SK-N-SH treated with all-trans-retinoic acid at 6 μM for 48 hours (cell line): ENCODE results near the gene AP1S1.

Experiments used
- ATAC-seq: fragments of 200-7000 bp; cut with Tn5 transposase; 3 replicates; pipeline ENCODE4 v1.9.1; 2020; ENCODE audit warnings: mild to moderate bottlenecking, moderate library complexity
- ARNTL ChIP-seq: fragments of 450-650 bp; formaldehyde crosslinking; IDR thresholded peaks from 2 replicates; pipeline ENCODE4 v1.5.0; 2020; ENCODE audit warnings: low read depth, mild to moderate bottlenecking, moderate library complexity, borderline replicate concordance
- CSDC2 ChIP-seq: fragments of 250-450 bp; sonication (Bioruptor Pico); IDR thresholded peaks from 2 replicates; pipeline ENCODE4 v1.5.0; 2020; ENCODE audit warnings: mild to moderate bottlenecking, moderate library complexity
- ESRRG ChIP-seq: fragments of 250-450 bp; sonication (Bioruptor Pico); IDR thresholded peaks from 2 replicates; pipeline ENCODE4 v1.6.1; 2021; ENCODE audit warnings: mild to moderate bottlenecking
- GLIS3 ChIP-seq: fragments of 250-450 bp; sonication (Bioruptor Pico); IDR thresholded peaks from 2 replicates; pipeline ENCODE4 v1.5.0; 2020; ENCODE audit warnings: mild to moderate bottlenecking, moderate library complexity
- ISL1 ChIP-seq: fragments of 250-450 bp; sonication (Bioruptor Pico); IDR thresholded peaks from 2 replicates; pipeline ENCODE4 v2.1.2; 2022; ENCODE audit warnings: mild to moderate bottlenecking, moderate library complexity
- OSR1 ChIP-seq: fragments of 250-450 bp; sonication (Bioruptor Pico); IDR thresholded peaks from 2 replicates; pipeline ENCODE4 v1.8.0; 2022; ENCODE audit warnings: moderate library complexity, mild to moderate bottlenecking, inconsistent platforms
- PATZ1 ChIP-seq: fragments of 250-450 bp; sonication (Bioruptor Pico); IDR thresholded peaks from 2 replicates; pipeline ENCODE4 v1.8.0; 2020; ENCODE audit warnings: mild to moderate bottlenecking, moderate library complexity, borderline replicate concordance
- POU6F1 ChIP-seq: fragments of 250-450 bp; sonication (Bioruptor Pico); IDR thresholded peaks from 2 replicates; pipeline ENCODE4 v1.8.0; 2021; ENCODE audit warnings: low read depth, mild to moderate bottlenecking, moderate library complexity, borderline replicate concordance
- PPARA ChIP-seq: fragments of 250-450 bp; sonication (Bioruptor Pico); IDR thresholded peaks from 2 replicates; pipeline ENCODE4 v1.5.0; 2020; ENCODE audit warnings: mild to moderate bottlenecking, borderline replicate concordance
- SNAI2 ChIP-seq: fragments of 250-450 bp; sonication (Bioruptor Pico); IDR thresholded peaks from 2 replicates; pipeline ENCODE4 v1.5.0; 2020; ENCODE audit warnings: mild to moderate bottlenecking, moderate library complexity
- TCF4 ChIP-seq: fragments of 250-450 bp; sonication (Bioruptor Pico); IDR thresholded peaks from 2 replicates; pipeline ENCODE4 v1.8.0; 2021; ENCODE audit warnings: mild to moderate bottlenecking, moderate library complexity, borderline replicate concordance
- TOX ChIP-seq: fragments of 250-450 bp; sonication (Bioruptor Pico); IDR thresholded peaks from 2 replicates; pipeline ENCODE4 v1.8.0; 2021; ENCODE audit warnings: mild to moderate bottlenecking, moderate library complexity, borderline replicate concordance
- ZC3H10 ChIP-seq: fragments of 250-450 bp; sonication (Bioruptor Pico); IDR thresholded peaks from 2 replicates; pipeline ENCODE4 v1.5.1; 2021; ENCODE audit warnings: mild to moderate bottlenecking, moderate library complexity
- ZFP3 ChIP-seq: fragments of 250-450 bp; sonication (Bioruptor Pico); IDR thresholded peaks from 2 replicates; pipeline ENCODE4 v1.5.0; 2020; ENCODE audit warnings: mild to moderate bottlenecking, moderate library complexity
- ZFP30 ChIP-seq: fragments of 450-650 bp; formaldehyde crosslinking; IDR thresholded peaks from 2 replicates; pipeline ENCODE4 v1.5.0; 2022; ENCODE audit warnings: mild to moderate bottlenecking, moderate library complexity
- ZNF565 ChIP-seq: fragments of 450-650 bp; formaldehyde crosslinking; conservative IDR thresholded peaks from 2 replicates; pipeline ENCODE4 v1.5.0; 2020; ENCODE audit warnings: low read depth, mild to moderate bottlenecking, moderate library complexity
- ZNF70 ChIP-seq: fragments of 450-650 bp; formaldehyde crosslinking; IDR thresholded peaks from 2 replicates; pipeline ENCODE4 v1.5.0; 2020; ENCODE audit warnings: mild to moderate bottlenecking, moderate library complexity
- ZNF8 ChIP-seq: fragments of 450-650 bp; formaldehyde crosslinking; IDR thresholded peaks from 2 replicates; pipeline ENCODE4 v1.5.0; 2020; ENCODE audit warnings: mild to moderate bottlenecking, moderate library complexity
- TF ChIP-seq, protein P1 (sequence below): fragments of 250-450 bp; sonication (Bioruptor Pico); IDR thresholded peaks from 2 replicates; pipeline ENCODE4 v1.5.0; 2020; ENCODE audit warnings: mild to moderate bottlenecking, moderate library complexity
- TF ChIP-seq, protein P2 (sequence below): fragments of 250-450 bp; sonication (Bioruptor Pico); IDR thresholded peaks from 2 replicates; pipeline ENCODE4 v1.5.1; 2020; ENCODE audit warnings: low read depth, mild to moderate bottlenecking, moderate library complexity

The AP1S1 gene

DNA sequence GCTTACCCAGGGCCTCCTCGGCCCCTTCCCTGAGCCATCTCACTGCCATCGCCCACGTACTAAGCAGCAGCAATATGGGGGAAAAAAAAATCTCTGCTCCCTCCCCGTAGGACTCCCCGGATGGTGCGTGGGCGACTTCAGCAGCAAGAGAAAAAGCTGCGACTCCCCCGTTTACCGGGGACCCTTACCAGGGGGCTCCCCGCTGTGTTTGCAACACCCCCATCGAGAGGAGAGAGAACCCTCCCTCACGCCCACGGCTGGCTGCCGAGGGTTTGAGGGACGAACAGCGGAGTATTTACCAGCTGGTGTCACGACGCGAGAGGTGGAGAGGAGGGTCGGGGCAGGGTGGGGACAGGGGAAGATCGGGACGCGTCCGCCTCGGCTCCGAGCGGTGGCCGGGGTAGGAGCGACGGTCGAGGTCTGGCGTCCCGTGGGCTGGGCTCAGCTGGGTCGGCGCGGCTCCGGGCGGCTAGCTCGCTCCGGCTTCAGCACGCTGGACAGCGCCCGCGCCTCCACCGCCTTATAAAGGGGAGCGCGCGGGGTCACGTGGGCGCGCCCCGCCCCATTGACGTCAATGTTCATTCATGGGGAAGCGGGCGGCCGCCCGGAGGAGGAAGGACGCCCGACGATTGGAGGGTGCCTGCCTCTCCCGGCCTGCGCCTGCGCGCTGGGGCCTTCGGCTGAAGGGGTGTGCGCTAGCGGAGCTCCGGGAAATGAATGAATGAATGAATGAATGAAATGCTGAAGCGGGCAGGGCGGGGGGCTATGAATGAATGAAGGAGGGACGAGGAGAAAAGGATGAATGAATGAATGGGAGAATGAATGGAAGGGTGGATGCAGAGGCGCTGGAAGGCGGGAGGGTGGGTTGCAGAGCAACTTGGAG is 11.0 kb downstream of the AP1S1 start, which contains the start of gene VGF (continued):
- TF ChIP-seq GLIS3 (CRISPR knock-in tag) = peak; percentile 92; the same call in 1 of the 2 replicates

DNA sequence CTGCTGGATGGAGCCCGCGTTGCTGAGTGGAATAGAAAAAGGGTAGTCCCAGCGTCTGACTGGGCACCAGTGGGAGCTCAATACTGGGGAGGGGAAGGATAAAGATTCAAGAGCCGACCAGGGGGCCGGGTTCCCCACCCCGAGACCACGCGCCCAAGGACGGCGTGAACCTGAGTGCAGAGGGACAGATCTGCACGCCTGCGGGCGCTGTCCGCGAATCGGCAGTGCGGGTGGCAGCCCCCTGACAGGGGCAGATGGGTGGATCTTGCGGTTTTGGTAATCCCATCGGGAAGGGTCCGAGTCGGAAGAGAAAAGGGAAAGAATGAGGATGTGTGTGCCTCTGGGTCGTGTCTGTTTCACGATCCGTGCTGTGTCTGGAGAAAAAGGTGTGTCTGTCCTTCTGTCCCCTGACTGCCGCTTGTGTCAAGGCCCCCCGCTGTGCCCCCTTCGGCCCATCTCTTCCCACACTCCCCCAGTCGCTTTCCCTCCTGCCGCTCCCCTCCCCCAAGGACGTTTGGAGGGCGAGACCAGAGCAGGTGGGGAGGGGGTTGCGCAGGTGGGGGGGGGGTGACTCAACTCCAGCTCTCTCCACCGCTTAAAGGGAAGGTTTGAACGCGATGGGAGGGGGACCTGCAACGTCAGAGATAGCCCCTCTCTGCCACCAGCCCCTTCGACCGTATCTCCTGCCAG is 11.8 kb downstream of the AP1S1 start:
- no peak for TF ChIP-seq ZNF8 (CRISPR knock-in tag)
- TF ChIP-seq ZNF565 (CRISPR knock-in tag) = no peak
- no peak; the same call in 1 of the 2 replicates for TF ChIP-seq GLIS3 (CRISPR knock-in tag)
- no peak for TF ChIP-seq ARNTL (CRISPR knock-in tag)
- TF ChIP-seq ISL1 (CRISPR knock-in tag) = no peak
- TF ChIP-seq, protein P1, sequence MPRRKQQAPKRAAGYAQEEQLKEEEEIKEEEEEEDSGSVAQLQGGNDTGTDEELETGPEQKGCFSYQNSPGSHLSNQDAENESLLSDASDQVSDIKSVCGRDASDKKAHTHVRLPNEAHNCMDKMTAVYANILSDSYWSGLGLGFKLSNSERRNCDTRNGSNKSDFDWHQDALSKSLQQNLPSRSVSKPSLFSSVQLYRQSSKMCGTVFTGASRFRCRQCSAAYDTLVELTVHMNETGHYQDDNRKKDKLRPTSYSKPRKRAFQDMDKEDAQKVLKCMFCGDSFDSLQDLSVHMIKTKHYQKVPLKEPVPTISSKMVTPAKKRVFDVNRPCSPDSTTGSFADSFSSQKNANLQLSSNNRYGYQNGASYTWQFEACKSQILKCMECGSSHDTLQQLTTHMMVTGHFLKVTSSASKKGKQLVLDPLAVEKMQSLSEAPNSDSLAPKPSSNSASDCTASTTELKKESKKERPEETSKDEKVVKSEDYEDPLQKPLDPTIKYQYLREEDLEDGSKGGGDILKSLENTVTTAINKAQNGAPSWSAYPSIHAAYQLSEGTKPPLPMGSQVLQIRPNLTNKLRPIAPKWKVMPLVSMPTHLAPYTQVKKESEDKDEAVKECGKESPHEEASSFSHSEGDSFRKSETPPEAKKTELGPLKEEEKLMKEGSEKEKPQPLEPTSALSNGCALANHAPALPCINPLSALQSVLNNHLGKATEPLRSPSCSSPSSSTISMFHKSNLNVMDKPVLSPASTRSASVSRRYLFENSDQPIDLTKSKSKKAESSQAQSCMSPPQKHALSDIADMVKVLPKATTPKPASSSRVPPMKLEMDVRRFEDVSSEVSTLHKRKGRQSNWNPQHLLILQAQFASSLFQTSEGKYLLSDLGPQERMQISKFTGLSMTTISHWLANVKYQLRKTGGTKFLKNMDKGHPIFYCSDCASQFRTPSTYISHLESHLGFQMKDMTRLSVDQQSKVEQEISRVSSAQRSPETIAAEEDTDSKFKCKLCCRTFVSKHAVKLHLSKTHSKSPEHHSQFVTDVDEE (CRISPR knock-in tag) = 0 out of 2 replicates have a peak, but pooled peaks have one; percentile 39
- ATAC-seq = peak; percentile 1; the same call in 2 of the 3 replicates

- TF ChIP-seq OSR1 (CRISPR knock-in tag) (no peak), ZNF70 (CRISPR knock-in tag) (no peak), POU6F1 (no peak), TCF4 (CRISPR knock-in tag) (no peak), ZNF565 (CRISPR knock-in tag) (no peak), PATZ1 (CRISPR knock-in tag) (no peak), ZFP30 (no peak), PPARA (CRISPR knock-in tag) (no peak), TOX (no peak), CSDC2 (CRISPR knock-in tag) (no peak), ISL1 (CRISPR knock-in tag) (no peak), ZFP3 (CRISPR knock-in tag) (no peak), ZNF8 (CRISPR knock-in tag) (no peak), ESRRG (CRISPR knock-in tag) (no peak), SNAI2 (CRISPR knock-in tag) (no peak), ZC3H10 (CRISPR knock-in tag) (no peak)
- TF ChIP-seq, protein P2, sequence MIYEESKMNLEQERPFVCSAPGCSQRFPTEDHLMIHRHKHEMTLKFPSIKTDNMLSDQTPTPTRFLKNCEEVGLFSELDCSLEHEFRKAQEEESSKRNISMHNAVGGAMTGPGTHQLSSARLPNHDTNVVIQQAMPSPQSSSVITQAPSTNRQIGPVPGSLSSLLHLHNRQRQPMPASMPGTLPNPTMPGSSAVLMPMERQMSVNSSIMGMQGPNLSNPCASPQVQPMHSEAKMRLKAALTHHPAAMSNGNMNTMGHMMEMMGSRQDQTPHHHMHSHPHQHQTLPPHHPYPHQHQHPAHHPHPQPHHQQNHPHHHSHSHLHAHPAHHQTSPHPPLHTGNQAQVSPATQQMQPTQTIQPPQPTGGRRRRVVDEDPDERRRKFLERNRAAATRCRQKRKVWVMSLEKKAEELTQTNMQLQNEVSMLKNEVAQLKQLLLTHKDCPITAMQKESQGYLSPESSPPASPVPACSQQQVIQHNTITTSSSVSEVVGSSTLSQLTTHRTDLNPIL = no peak
- no peak for ATAC-seq
Measured at GRCh38 chr7:101166648-101166908, 12.3 kb downstream of the AP1S1 start.
